ENCODE results near the gene TIMP1.

GRCh38 chrX:47633689-47634590, 51.7 kb downstream of the TIMP1 start:
- no peak for TF ChIP-seq CTCF (IDR thresholded peaks at IDR 0.05; ENCODE audit: low read length)
- no peak for TF ChIP-seq EZH2 (IDR thresholded peaks at IDR 0.05; ENCODE audit: borderline replicate concordance, low read length)
